IMR-90 (cell line): ENCODE results near the gene CDC42BPA. TPM values are rescaled to one million over a fixed set of nuclear protein-coding genes. Genes with fewer than 3 reads are reported as not detected.
"Not testable (repeated sequence)": the region's sequence is repeated elsewhere in the genome, so short reads cannot be mapped to it uniquely, and the experiment has no call there.

Source experiments
- ATAC-seq: fragments of 200-7000 bp; cut with Tn5 transposase; 2 replicates; pipeline ENCODE4 v1.9.1; 2020; ENCODE audit warnings: low read depth, mild to moderate bottlenecking, moderate library complexity
- BruUV-seq: library from RNA; stranded (reverse); fragments of 400-500 nt; replicated peaks from 2 replicates; lab custom pipeline; 2021; lab: Mats Ljungman, UMichigan
- CTCF ChIA-PET: fragments of 300-600 bp; formaldehyde crosslinking; extraction: SDS; loops from one replicate; lab custom pipeline; 2021; ENCODE audit warnings: antibody characterized with exemption; lab: Yijun Ruan, JAX
- POLR2A ChIA-PET: fragments of 300-600 bp; sonication (Branson Sonifier 250); formaldehyde crosslinking; loops from one replicate; lab custom pipeline; 2022; ENCODE audit warnings: antibody characterized with exemption; ENCODE audit not compliant: unreplicated experiment; lab: Charles Lee
- DNase-seq: peaks from one replicate; pipeline ENCODE4 v3.0.0; 2013
- H2AFZ ChIP-seq: replicated peaks from 2 replicates; pipeline ENCODE3; 2013; ENCODE audit warnings: low read length, mild to moderate bottlenecking; ENCODE audit not compliant: poor library complexity
- H2AK5ac ChIP-seq: 2 replicates; pipeline ENCODE4 v1.6.1; 2013; ENCODE audit warnings: low read depth, low read length, inconsistent platforms
- H2AK9ac ChIP-seq: replicated peaks from 2 replicates; pipeline ENCODE3; 2013; ENCODE audit warnings: mild to moderate bottlenecking, low read depth, low read length, moderate library complexity; ENCODE audit not compliant: poor library complexity
- H2BK120ac ChIP-seq: 2 replicates; pipeline ENCODE4 v1.6.1; 2013; ENCODE audit warnings: low read depth, low read length, inconsistent platforms
- H2BK15ac ChIP-seq: 3 replicates; pipeline ENCODE4 v1.6.1; 2013; ENCODE audit warnings: low read depth, low read length, inconsistent platforms
- H2BK20ac ChIP-seq: 2 replicates; pipeline ENCODE4 v1.6.1; 2013; ENCODE audit warnings: low read depth, mild to moderate bottlenecking, inconsistent platforms, low read length, moderate library complexity
- H2BK5ac ChIP-seq: 2 replicates; pipeline ENCODE4 v1.6.1; 2013; ENCODE audit warnings: mild to moderate bottlenecking, low read depth, low read length, inconsistent platforms; ENCODE audit not compliant: poor library complexity, severe bottlenecking
- H3K14ac ChIP-seq: replicated peaks from 2 replicates; pipeline ENCODE4 v1.6.1; 2013; ENCODE audit warnings: low read depth, low read length, inconsistent platforms
- H3K18ac ChIP-seq: 2 replicates; pipeline ENCODE4 v1.6.1; 2013; ENCODE audit warnings: low read depth, low read length, control low read depth
- H3K23ac ChIP-seq: 2 replicates; pipeline ENCODE4 v1.6.1; 2013; ENCODE audit warnings: low read depth, low read length, inconsistent platforms
- H3K27ac ChIP-seq: 2 replicates; pipeline ENCODE4 v1.5.1; 2013; ENCODE audit warnings: mild to moderate bottlenecking, control low read depth, low read length; ENCODE audit not compliant: insufficient read depth
- H3K27me3 ChIP-seq: 2 replicates; pipeline ENCODE4 v1.6.1; 2013; ENCODE audit warnings: low read length; ENCODE audit not compliant: control insufficient read depth, insufficient read depth
- H3K36me3 ChIP-seq: 2 replicates; pipeline ENCODE4 v1.6.1; 2013; ENCODE audit warnings: low read length, mixed read lengths; ENCODE audit not compliant: control insufficient read depth, insufficient read depth
- H3K4ac ChIP-seq: 2 replicates; pipeline ENCODE4 v1.6.1; 2013; ENCODE audit warnings: low read depth, low read length, inconsistent platforms
- H3K4me1 ChIP-seq: 2 replicates; pipeline ENCODE4 v1.6.1; 2013; ENCODE audit warnings: low read length, mixed read lengths; ENCODE audit not compliant: control insufficient read depth, insufficient read depth
- H3K4me2 ChIP-seq: 2 replicates; pipeline ENCODE4 v1.6.1; 2013; ENCODE audit warnings: low read depth, mild to moderate bottlenecking, control low read depth, low read length, moderate library complexity
- H3K4me3 ChIP-seq: 2 replicates; pipeline ENCODE4 v1.5.1; 2013; ENCODE audit warnings: low read depth, mild to moderate bottlenecking, control low read depth, low read length, moderate library complexity; ENCODE audit not compliant: insufficient read depth
- H3K56ac ChIP-seq: 2 replicates; pipeline ENCODE4 v1.6.1; 2013; ENCODE audit warnings: low read length, inconsistent platforms; ENCODE audit not compliant: insufficient read depth; ENCODE audit errors: extremely low read depth
- H3K79me1 ChIP-seq, 2 experiments: 2 replicates each; pipeline ENCODE4 v1.6.1; 2013; ENCODE audit warnings: low read length in 2 of 2, inconsistent platforms in 1 of 2, low read depth in 1 of 2
- H3K9ac ChIP-seq: 2 replicates; pipeline ENCODE4 v1.6.1; 2013; ENCODE audit warnings: low read depth, low read length, control low read depth
- H3K9me1 ChIP-seq: 2 replicates; pipeline ENCODE4 v1.6.1; 2013; ENCODE audit warnings: low read length, inconsistent platforms; ENCODE audit not compliant: insufficient read depth
- H3K9me3 ChIP-seq: 2 replicates; pipeline ENCODE4 v1.6.1; 2013; ENCODE audit warnings: low read length; ENCODE audit not compliant: control insufficient read depth, insufficient read depth
- H4K20me1 ChIP-seq: 2 replicates; pipeline ENCODE4 v1.6.1; 2013; ENCODE audit warnings: low read length, inconsistent platforms; ENCODE audit not compliant: insufficient read depth
- H4K5ac ChIP-seq: 2 replicates; pipeline ENCODE4 v1.6.1; 2013; ENCODE audit warnings: mild to moderate bottlenecking, low read depth, low read length, control low read depth
- H4K8ac ChIP-seq, 2 experiments: 2 replicates each; pipeline ENCODE4 v1.6.1; 2013; ENCODE audit warnings: low read depth in 2 of 2, low read length in 2 of 2, control low read depth in 1 of 2, inconsistent platforms in 1 of 2
- H4K91ac ChIP-seq: 2 replicates; pipeline ENCODE4 v1.6.1; 2013; ENCODE audit warnings: low read depth, low read length, inconsistent platforms; ENCODE audit not compliant: insufficient read depth
- whole genome bisulfite sequencing, 2 experiments: methylation state at CpG; one replicate each; pipeline versions ENCODE4 v1.1.5 to v1.1.7; 2013; ENCODE audit warnings: missing lambda C conversion rate in 2 of 2; ENCODE audit not compliant: insufficient read length in 1 of 2; ENCODE audit errors: extremely low coverage in 2 of 2; 5-methylcytosine and 5-hydroxymethylcytosine counted together
- dilution Hi-C: fragments of 300-500 bp; cut with HindIII; formaldehyde crosslinking; loops from one replicate; pipeline ENCODE4 v1.14.3; 2018; ENCODE audit warnings: low sequenced_read_pairs; ENCODE audit not compliant: unreplicated experiment
- in situ Hi-C: fragments of 300-500 bp; cut with MboI; formaldehyde crosslinking; loops from 3 replicates; pipeline ENCODE4 v1.14.3; 2019; ENCODE audit warnings: low sequenced_read_pairs, inconsistent platforms, mixed read lengths
- intact Hi-C: fragments of 100-400 bp; cut with micrococcal nuclease; formaldehyde crosslinking; loops from 2 replicates; pipeline ENCODE4 v1.10.0; 2022
- polyA plus RNA-seq, 3 experiments: library from polyadenylated mRNA; depleted of rRNA; stranded (reverse); fragments of >200 nt; gene quantifications; 2 replicates each; pipeline ENCODE4 v1.2.3, GENCODE V29; 2012; ENCODE audit warnings: low replicate concordance in 1 of 3
- total RNA-seq: library from RNA; depleted of rRNA; stranded (reverse); fragments of >200 nt; gene quantifications from 2 replicates; pipeline ENCODE4 v1.2.3, GENCODE V29; 2012

CDC42BPA gene
- total and polyA plus RNA-seq, 2 of the 4 experiments (the other 2 are of a cell fraction) = 9.4 to 27.8 TPM

DNA sequence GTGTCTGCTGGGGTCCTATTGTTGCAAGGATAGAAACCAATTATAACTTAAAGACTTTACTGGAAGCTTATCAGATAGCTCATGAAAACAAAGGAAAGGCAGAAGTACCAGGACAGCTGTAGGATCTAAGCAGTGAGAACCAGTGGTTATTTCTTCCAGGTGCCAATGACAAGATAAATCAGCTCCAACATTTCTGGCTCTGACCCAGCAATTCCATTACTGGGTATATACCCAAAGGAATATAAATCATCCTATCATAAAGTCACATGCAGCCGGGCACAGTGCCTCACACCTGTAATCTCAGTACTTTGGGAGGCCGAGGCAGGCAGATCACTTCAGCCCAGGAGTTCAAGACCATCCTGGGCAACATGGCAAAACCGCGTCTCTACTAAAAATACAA is 17.8 kb upstream of the CDC42BPA start:
- H2AK9ac ChIP-seq, intact Hi-C loops, H2BK5ac ChIP-seq, DNase-seq, H3K9ac ChIP-seq, dilution Hi-C loops, H3K4me3 ChIP-seq, H3K18ac ChIP-seq, H3K9me3 ChIP-seq, CTCF ChIA-PET, H4K91ac ChIP-seq, H3K56ac ChIP-seq, H3K4me2 ChIP-seq, H3K79me1 ChIP-seq, H2BK20ac ChIP-seq, H4K8ac ChIP-seq, H2BK15ac ChIP-seq, POLR2A ChIA-PET, H3K14ac ChIP-seq, BruUV-seq, H3K36me3 ChIP-seq, ATAC-seq, H2AK5ac ChIP-seq, H3K23ac ChIP-seq, H2BK120ac ChIP-seq, H4K5ac ChIP-seq, H3K27me3 ChIP-seq, H2AFZ ChIP-seq, H4K20me1 ChIP-seq, in situ Hi-C loops, H3K4me1 ChIP-seq, H3K9me1 ChIP-seq, H3K4ac ChIP-seq, H3K27ac ChIP-seq: not testable (repeated sequence)
- WGBS, 2 experiments = 82% methylated on average over 2 of the region's 4 CpGs; no CpG with 5 or more reads in 1 of the 2 experiments
